ENCODE measurements around the gene NDUFV1. TPM values are rescaled to one million over a fixed set of nuclear protein-coding genes. Genes with fewer than 3 reads are reported as not detected.
"Not testable (repeated sequence)": the region's sequence is repeated elsewhere in the genome, so short reads cannot be mapped to it uniquely, and the experiment has no call there.

The NDUFV1 gene
- polyA plus RNA-seq, 2 of the 4 experiments (the other 2 are of a cell fraction) = 95.1 to 163 TPM

DNA sequence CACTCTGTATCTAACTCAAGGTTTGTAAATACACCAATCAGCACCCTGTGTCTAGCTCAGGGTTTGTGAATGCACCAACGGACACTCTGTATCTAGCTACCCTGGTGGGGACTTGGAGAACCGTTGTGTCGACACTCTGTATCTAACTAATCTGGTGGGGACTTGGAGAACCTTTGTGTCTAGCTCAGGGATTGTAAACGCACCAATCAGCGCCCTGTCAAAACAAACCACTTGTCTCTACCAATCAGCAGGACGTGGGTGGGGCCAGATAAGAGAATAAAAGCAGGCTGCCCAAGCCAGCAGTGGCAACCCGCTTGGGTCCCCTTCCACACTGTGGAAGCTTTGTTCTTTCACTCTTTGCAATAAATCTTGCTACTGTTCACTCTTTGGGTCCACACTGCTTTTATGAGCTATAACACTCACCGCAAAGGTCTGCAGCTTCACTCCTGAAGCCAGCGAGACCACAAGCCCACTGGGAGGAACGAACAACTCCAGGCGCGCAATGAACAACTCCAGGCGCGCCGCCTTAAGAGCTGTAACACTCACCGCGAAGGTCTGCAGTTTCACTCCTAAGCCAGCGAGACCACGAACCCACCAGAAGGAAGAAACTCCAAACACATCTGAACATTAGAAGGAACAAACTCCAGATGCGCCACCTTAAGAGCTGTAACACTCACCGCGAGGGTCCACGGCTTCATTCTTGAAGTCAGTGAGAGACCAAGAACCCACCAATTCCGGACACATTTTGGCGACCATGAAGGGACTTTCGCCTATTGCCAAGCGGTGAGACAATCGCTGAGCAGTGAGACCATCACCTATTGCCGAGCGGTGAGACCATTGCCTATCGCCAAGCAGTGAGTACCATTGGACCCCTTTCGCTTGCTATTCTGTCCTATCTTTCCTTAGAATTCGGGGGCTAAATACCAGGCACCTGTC lies 13.2 kb downstream of the NDUFV1 start:
- not testable (repeated sequence) for FAIRE-seq; DNase-seq (ENCODE audit: low read depth in 1 of 2, low spot score in 1 of 2); H3K4me2 ChIP-seq; H3K27ac ChIP-seq; H3K4me1 ChIP-seq; ATAC-seq; H3K4me3 ChIP-seq; H3K9me3 ChIP-seq
- ChIA-PET CTCF (interaction anchor here (0.6 to 10.2 kb wide), 5 partner anchors 9 to 689 kb away, joined by 3 to 181 read pairs (median 4); partner anchors contain the start of gene NUDT8), POLR2A (interaction anchor here (1.1 kb wide), 1 partner anchor 11 kb away, joined by 3 read pairs; no protein-coding TSS in a partner anchor)
- 80% methylated on average over 33 of the region's 33 CpGs for WGBS (ENCODE audit: missing lambda C conversion rate)

DNA sequence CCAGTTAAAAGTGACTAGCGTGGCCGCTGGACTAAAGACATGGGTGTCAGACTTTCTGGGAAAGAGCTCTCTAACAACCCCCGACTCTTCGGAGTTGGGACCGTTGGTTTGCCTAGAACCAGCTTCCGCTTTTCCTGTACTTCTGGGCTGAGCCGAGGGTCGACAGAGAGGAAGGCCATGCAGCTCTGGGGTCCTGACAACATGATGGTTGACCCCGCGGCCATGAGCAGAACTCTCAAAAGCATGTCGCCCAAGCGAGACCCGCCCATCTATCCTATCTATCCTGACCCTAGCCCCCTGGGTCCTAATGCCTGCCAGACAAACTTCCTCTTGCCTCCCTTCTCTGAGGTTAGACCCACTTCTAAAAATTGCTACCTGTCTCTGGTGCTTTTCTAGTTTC lies 13.9 kb downstream of the NDUFV1 start:
- POLR2A ChIA-PET; FAIRE-seq; H3K4me2 ChIP-seq; DNase-seq (ENCODE audit: low read depth in 1 of 2, low spot score in 1 of 2); H3K4me1 ChIP-seq; ATAC-seq; H3K27ac ChIP-seq; H3K9me3 ChIP-seq; H3K4me3 ChIP-seq: not testable (repeated sequence)
- 56% methylated on average over 13 of the region's 13 CpGs for whole genome bisulfite sequencing (ENCODE audit: missing lambda C conversion rate)
- CTCF ChIA-PET = interaction anchor here (0.6 to 10.2 kb wide), 4 partner anchors 9 to 689 kb away, joined by 3 to 181 read pairs (median 4); partner anchors contain the start of gene NUDT8

DNA sequence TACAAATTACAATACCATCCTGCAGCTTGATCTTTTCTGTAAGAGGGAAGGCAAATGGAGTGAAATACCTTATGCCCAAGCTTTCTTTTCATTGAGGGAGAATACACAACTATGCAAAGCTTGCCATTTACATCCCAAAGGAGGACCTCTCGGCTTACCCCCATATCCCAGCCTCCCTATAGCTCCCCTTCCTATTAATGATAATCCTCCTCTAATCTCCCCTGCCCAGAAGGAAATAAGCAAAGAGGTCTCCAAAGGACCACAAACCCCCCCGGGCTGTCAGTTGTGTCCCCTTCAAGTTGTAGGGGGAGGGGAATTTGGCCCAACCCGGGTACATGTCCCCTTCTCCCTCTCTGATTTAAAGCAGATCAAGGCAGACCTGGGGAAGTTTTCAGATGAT lies 15.2 kb downstream of the NDUFV1 start:
- FAIRE-seq; H3K27ac ChIP-seq; H3K9me3 ChIP-seq; H3K4me1 ChIP-seq; H3K4me2 ChIP-seq; ATAC-seq; H3K4me3 ChIP-seq; POLR2A ChIA-PET; DNase-seq (ENCODE audit: low read depth in 1 of 2, low spot score in 1 of 2); CTCF ChIA-PET: not testable (repeated sequence)
- WGBS (ENCODE audit: missing lambda C conversion rate) = 45% methylated on average over 3 of the region's 3 CpGs

DNA sequence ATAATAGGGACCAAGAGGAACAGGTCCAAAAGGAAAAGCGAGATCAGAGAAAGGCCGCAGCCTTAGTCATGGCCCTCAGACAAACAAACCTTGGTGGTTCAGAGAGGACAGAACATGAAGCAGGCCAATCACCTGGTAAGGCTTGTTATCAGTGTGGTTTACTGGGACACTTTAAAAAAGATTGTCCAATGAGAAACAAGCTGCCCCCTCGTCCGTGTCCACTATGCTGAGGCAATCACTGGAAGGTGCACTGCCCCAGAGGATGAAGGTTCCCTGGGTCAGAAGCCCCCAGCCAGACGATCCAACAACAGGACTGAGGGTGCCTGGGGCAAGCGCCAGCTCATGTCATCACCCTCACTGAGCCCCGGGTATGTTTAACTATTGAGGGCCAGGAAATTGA lies 16.2 kb downstream of the NDUFV1 start:
- not testable (repeated sequence) for FAIRE-seq
- 59% methylated on average over 7 of the region's 7 CpGs for WGBS (ENCODE audit: missing lambda C conversion rate)
- CTCF ChIA-PET = interaction anchor here (0.9 to 14.1 kb wide), 3 partner anchors 7 to 37 kb away, joined by 3 to 181 read pairs (median 3); no protein-coding TSS in a partner anchor

DNA sequence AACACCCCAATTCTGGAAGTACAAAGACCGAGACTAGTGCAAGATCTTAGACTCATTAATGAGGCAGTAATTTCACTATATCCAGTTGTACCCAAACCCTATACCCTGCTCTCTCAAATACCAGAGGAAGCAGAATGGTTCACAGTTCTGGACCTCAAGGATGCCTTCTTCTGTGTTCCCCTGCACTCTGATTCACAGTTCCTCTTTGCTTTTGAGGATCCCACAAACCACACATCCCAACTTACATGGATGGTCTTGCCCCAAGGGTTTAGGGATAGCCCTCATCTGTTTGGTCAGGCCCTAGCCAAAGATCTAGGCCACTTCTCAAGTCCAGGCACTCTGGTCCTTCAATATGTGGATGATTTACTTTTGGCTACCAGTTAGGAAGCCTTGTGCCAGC lies 17.1 kb downstream of the NDUFV1 start:
- ATAC-seq; H3K27ac ChIP-seq; H3K9me3 ChIP-seq; H3K4me1 ChIP-seq; H3K4me2 ChIP-seq; DNase-seq (ENCODE audit: low read depth in 1 of 2, low spot score in 1 of 2); FAIRE-seq; H3K4me3 ChIP-seq; POLR2A ChIA-PET: not testable (repeated sequence)
- 67% methylated on average over 1 of the region's 1 CpG for WGBS (ENCODE audit: missing lambda C conversion rate)
- CTCF ChIA-PET = interaction anchor here (0.9 to 14.1 kb wide), 3 partner anchors 8 to 36 kb away, joined by 3 to 181 read pairs (median 3); no protein-coding TSS in a partner anchor

More for the DNA sequence above, 16.2 kb downstream of the NDUFV1 start:
- H3K27ac ChIP-seq; POLR2A ChIA-PET; H3K4me3 ChIP-seq; H3K4me2 ChIP-seq; DNase-seq (ENCODE audit: low read depth in 1 of 2, low spot score in 1 of 2); ATAC-seq; H3K4me1 ChIP-seq; H3K9me3 ChIP-seq: not testable (repeated sequence)

DNA sequence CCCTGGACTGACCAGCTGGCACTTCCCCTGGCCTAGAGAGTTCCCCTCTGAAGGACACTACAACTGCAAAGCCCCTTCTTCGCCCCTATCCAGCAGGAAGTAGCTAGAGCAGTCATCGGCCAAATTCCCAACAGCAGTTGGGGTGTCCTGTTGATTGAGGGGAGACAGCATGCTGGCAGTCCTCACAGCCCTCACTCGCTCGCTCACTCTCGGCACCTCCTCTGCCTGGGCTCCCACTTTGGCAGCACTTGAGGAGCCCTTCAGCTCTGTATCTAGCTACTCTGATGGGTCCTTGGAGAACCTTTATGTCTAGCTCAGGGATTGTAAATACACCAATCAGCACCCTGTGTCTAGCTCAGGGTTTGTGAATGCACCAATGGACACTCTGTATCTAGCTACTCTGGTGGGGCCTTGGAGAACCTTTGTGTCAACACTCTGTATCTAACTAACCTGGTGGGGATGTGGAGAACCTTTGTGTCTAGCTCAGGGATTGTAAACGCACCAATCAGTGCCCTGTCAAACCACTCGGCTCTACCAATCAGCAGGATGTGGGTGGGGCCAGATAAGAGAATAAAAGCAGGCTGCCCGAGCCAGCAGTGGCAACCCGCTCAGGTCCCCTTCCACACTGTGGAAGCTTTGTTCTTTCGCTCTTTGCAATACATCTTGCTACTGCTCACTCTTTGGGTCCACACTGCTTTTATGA lies 19.5 kb downstream of the NDUFV1 start:
- H3K4me1 ChIP-seq; H3K27ac ChIP-seq; FAIRE-seq; H3K4me2 ChIP-seq; DNase-seq (ENCODE audit: low read depth in 1 of 2, low spot score in 1 of 2); H3K9me3 ChIP-seq; POLR2A ChIA-PET; ATAC-seq; H3K4me3 ChIP-seq: not testable (repeated sequence)
- 86% methylated on average over 10 of the region's 10 CpGs for WGBS (ENCODE audit: missing lambda C conversion rate)
- CTCF ChIA-PET = interaction anchor here (1.2 to 14.1 kb wide), 6 partner anchors 10 to 65 kb away, joined by 5 to 181 read pairs (median 13); partner anchors contain the start of genes ACY3 and ALDH3B2

DNA sequence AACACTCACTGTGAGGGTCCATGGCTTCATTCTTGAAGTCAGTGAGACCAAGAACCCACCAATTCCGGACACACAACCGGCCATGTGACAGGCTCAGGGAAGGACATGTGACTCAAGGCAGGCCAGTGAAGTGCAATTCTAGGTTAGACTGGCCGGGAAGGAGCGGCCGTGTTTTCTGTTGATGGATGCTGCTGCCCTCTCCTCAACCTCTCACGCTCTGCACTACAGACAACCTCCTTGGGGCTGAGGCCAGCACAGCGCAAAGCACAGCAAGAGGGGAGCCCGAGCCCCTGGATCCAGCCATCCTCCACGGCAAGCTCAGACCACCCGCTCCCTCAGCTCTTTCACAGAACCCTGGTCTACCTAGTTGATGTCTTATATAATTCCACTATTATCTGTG lies 20.2 kb downstream of the NDUFV1 start:
- TF ChIP-seq RFX5 (IDR thresholded peaks at IDR 0.05) (no peak), CHD4 (IDR thresholded peaks at IDR 0.05; ENCODE audit: borderline replicate concordance) (no peak)
- TF ChIP-seq, protein P1, sequence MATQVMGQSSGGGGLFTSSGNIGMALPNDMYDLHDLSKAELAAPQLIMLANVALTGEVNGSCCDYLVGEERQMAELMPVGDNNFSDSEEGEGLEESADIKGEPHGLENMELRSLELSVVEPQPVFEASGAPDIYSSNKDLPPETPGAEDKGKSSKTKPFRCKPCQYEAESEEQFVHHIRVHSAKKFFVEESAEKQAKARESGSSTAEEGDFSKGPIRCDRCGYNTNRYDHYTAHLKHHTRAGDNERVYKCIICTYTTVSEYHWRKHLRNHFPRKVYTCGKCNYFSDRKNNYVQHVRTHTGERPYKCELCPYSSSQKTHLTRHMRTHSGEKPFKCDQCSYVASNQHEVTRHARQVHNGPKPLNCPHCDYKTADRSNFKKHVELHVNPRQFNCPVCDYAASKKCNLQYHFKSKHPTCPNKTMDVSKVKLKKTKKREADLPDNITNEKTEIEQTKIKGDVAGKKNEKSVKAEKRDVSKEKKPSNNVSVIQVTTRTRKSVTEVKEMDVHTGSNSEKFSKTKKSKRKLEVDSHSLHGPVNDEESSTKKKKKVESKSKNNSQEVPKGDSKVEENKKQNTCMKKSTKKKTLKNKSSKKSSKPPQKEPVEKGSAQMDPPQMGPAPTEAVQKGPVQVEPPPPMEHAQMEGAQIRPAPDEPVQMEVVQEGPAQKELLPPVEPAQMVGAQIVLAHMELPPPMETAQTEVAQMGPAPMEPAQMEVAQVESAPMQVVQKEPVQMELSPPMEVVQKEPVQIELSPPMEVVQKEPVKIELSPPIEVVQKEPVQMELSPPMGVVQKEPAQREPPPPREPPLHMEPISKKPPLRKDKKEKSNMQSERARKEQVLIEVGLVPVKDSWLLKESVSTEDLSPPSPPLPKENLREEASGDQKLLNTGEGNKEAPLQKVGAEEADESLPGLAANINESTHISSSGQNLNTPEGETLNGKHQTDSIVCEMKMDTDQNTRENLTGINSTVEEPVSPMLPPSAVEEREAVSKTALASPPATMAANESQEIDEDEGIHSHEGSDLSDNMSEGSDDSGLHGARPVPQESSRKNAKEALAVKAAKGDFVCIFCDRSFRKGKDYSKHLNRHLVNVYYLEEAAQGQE (IDR thresholded peaks at IDR 0.05) = no peak
- TF ChIP-seq, protein P2, sequence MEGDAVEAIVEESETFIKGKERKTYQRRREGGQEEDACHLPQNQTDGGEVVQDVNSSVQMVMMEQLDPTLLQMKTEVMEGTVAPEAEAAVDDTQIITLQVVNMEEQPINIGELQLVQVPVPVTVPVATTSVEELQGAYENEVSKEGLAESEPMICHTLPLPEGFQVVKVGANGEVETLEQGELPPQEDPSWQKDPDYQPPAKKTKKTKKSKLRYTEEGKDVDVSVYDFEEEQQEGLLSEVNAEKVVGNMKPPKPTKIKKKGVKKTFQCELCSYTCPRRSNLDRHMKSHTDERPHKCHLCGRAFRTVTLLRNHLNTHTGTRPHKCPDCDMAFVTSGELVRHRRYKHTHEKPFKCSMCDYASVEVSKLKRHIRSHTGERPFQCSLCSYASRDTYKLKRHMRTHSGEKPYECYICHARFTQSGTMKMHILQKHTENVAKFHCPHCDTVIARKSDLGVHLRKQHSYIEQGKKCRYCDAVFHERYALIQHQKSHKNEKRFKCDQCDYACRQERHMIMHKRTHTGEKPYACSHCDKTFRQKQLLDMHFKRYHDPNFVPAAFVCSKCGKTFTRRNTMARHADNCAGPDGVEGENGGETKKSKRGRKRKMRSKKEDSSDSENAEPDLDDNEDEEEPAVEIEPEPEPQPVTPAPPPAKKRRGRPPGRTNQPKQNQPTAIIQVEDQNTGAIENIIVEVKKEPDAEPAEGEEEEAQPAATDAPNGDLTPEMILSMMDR (IDR thresholded peaks at IDR 0.05) = no peak
- TF ChIP-seq, protein P3, sequence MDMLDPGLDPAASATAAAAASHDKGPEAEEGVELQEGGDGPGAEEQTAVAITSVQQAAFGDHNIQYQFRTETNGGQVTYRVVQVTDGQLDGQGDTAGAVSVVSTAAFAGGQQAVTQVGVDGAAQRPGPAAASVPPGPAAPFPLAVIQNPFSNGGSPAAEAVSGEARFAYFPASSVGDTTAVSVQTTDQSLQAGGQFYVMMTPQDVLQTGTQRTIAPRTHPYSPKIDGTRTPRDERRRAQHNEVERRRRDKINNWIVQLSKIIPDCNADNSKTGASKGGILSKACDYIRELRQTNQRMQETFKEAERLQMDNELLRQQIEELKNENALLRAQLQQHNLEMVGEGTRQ (IDR thresholded peaks at IDR 0.05) = peak; percentile 25; the same call in 1 of the 2 replicates
- H3K4me2 ChIP-seq = no peak overlapping the region
- POLR2A ChIA-PET = no interaction called here
- WGBS (ENCODE audit: missing lambda C conversion rate) = 91% methylated on average over 10 of the region's 10 CpGs
- FAIRE-seq (no peak), DNase-seq (ENCODE audit: low read depth in 1 of 2, low spot score in 1 of 2) (no peak), ATAC-seq (no peak)
- H3K27ac ChIP-seq = no peak overlapping the region
- CTCF ChIA-PET = interaction anchor here (1.2 to 14.1 kb wide), 8 partner anchors 10 to 64 kb away, joined by 5 to 181 read pairs (median 23); partner anchors contain the start of genes ACY3 and ALDH3B2
- H3K4me3 ChIP-seq = no peak overlapping the region
- no peaks in the 10 kb centered on the region for H3K9me3 ChIP-seq
- peaks cover 6% of the 10 kb centered on the region; the same call in 2 of the 3 replicates for H3K4me1 ChIP-seq
